GM10248 (cell line): ENCODE results near the gene HS3ST3A1.

Experiments
- CTCF ChIA-PET: fragments of 300-600 bp; sonication (Branson Sonifier 250); formaldehyde crosslinking; extraction: SDS; loops from one replicate; lab custom pipeline; 2021; ENCODE audit warnings: antibody characterized with exemption; lab: Yijun Ruan, JAX
- POLR2A ChIA-PET: fragments of 350-650 bp; sonication (Branson Sonifier 250); formaldehyde crosslinking; extraction: SDS; loops from one replicate; lab custom pipeline; 2020; ENCODE audit warnings: antibody characterized with exemption; lab: Yijun Ruan, JAX
- DNase-seq: peaks from one replicate; pipeline ENCODE4 v3.0.0; 2012; ENCODE audit errors: extremely low spot score
- CTCF ChIP-seq: IDR thresholded peaks from 2 replicates; pipeline ENCODE4 v1.5.1; 2012; ENCODE audit warnings: mild to moderate bottlenecking, low read depth; ENCODE audit errors: extremely low read depth, missing control alignments, control extremely low read depth

Gene HS3ST3A1

GRCh38 chr17:13545941-13546340 is 55.8 kb downstream of the HS3ST3A1 start:
- no peak for DNase-seq
- no peak for TF ChIP-seq CTCF
- CTCF ChIA-PET: interaction anchor here (0.7 kb wide), 1 partner anchor 20 kb away, joined by 3 read pairs; no protein-coding TSS in a partner anchor
- POLR2A ChIA-PET: no interaction called here

GRCh38 chr17:13544765-13545164 is 57.0 kb downstream of the HS3ST3A1 start:
- TF ChIP-seq CTCF: no peak
- DNase-seq: no peak
- ChIA-PET CTCF (no interaction called here), POLR2A (no interaction called here)

- POLR2A ChIA-PET: no interaction called here
Observed at GRCh38 chr17:13544292-13544691, 57.4 kb downstream of the HS3ST3A1 start.

GRCh38 chr17:13542636-13543035 is 59.1 kb downstream of the HS3ST3A1 start:
- TF ChIP-seq CTCF: no peak
- no peak for DNase-seq
- POLR2A ChIA-PET: no interaction called here

More at GRCh38 chr17:13544292-13544691, 57.4 kb downstream of the HS3ST3A1 start:
- TF ChIP-seq CTCF: no peak
- CTCF ChIA-PET: no interaction called here
- no peak for DNase-seq

GRCh38 chr17:13541032-13541480 is 60.7 kb downstream of the HS3ST3A1 start:
- no peak for DNase-seq
- POLR2A ChIA-PET: no interaction called here
- no peak for TF ChIP-seq CTCF
- CTCF ChIA-PET: no interaction called here

More at GRCh38 chr17:13542636-13543035, 59.1 kb downstream of the HS3ST3A1 start:
- CTCF ChIA-PET: interaction anchor here (1.2 kb wide), 1 partner anchor 11 kb away, joined by 3 read pairs; no protein-coding TSS in a partner anchor

GRCh38 chr17:13540546-13540945 is 61.2 kb downstream of the HS3ST3A1 start:
- ChIA-PET POLR2A (no interaction called here), CTCF (no interaction called here)
- no peak for TF ChIP-seq CTCF
- no peak for DNase-seq
